Measurements from ENCODE around the gene COMMD4.
"Not testable (repeated sequence)": the region's sequence is repeated elsewhere in the genome, so short reads cannot be mapped to it uniquely, and the experiment has no call there.

The COMMD4 gene

GRCh38 chr15:75371486-75371885, 35.6 kb downstream of the COMMD4 start:
- DNase-seq (ENCODE audit: low read depth in 1 of 2, low spot score in 1 of 2): no peak

DNA sequence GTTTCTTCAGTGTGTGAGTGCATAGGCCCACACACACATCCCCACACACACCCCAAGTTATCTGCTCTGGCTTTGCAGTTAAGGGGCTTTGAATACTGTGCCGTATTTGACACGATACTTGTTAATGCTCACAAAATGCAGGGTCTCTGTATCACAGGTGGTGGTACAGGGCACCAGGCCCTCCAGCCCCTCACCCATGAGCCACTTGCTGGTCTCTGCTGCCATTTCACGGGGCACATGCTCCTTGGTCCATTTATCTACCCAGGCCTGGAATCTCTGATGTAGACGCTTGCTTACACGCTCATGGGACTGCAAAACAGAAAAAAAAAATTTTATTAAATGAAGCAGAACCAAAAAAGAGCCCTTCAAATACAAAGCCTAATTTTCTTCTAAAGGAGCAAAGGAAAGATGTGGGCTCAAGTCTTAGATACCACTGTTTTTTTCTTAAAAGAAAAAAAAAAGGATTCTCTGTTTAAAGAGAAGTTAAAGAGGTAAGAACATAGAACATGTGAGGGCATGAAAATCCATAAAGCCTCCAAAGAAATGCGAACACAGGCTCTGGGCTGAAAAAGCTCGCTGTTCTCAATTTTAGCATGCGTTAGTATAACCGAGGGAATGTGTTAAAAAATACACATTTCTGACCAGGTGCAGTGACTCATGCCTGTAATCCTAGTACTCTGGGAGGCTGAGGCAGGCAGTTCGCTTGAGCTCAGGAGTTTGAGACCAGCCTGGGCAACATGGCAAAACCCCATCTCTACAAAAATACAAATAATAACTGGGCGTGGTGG, 36.2 kb downstream of the COMMD4 start:
- DNase-seq (ENCODE audit: low read depth in 1 of 2, low spot score in 1 of 2): no peak

GRCh38 chr15:75380773-75381172, 44.9 kb downstream of the COMMD4 start:
- no peak for DNase-seq (ENCODE audit: low read depth in 1 of 2, low spot score in 1 of 2)

DNA sequence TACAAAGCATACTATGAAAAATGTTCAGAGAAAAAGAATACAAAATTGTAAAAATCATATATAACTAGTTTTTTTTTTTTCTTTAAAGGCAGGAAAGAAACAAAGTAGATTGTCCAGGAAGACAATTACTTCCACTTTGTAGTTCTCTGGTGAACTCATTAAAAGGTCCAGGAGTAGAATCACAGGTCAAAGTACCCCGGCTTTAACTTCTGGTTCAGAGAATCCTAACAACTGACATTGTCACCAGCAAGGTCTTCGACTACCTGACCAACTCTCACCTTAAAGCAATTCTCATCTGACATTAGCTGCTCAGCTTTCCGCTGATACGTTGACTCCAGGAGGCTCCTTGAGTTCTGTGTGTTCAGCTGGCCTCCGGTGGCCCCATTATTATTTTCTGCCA, 48.1 kb downstream of the COMMD4 start:
- DNase-seq (ENCODE audit: low read depth in 1 of 2, low spot score in 1 of 2): not testable (repeated sequence)
